Measurements from ENCODE around the gene MAMDC2. TPM values are rescaled to one million over a fixed set of nuclear protein-coding genes. Genes with fewer than 3 reads are reported as not detected.

MAMDC2 gene
- total RNA-seq, 1 experiment from 2014 or later, result 4.6 TPM

- Histone ChIP-seq H4K20me1 (ENCODE audit: control insufficient read depth, insufficient read depth, insufficient read length) (no peaks in the 10 kb centered on the region), H3T11ph (ENCODE audit: low read length) (no peak overlapping the region), H3K27ac (ENCODE audit: insufficient read length, low read depth, low read length) (no peak overlapping the region), H3K4me2 (ENCODE audit: insufficient read depth, insufficient read length, low read length) (no peak overlapping the region), H4K91ac (ENCODE audit: insufficient read length, low read depth, low read length) (no peak overlapping the region), H3K4ac (ENCODE audit: low read depth, low read length) (no peak overlapping the region), H4K5ac (ENCODE audit: insufficient read length, low read depth, low read length) (no peak overlapping the region), H2BK15ac (ENCODE audit: low read depth, low read length) (no peak overlapping the region), H3K14ac (ENCODE audit: insufficient read depth, low read length) (no peak overlapping the region), H3K9me3 (ENCODE audit: control insufficient read depth, low read depth, low read length) (no peaks in the 10 kb centered on the region), H2BK12ac (ENCODE audit: insufficient read length, low read depth, low read length) (no peak overlapping the region), H3K9ac (ENCODE audit: extremely low read depth, insufficient read length, low read length) (no peak overlapping the region), H2AFZ (ENCODE audit: low read length) (no peak overlapping the region), H3K79me2 (ENCODE audit: insufficient read depth, low read length) (no peaks in the 10 kb centered on the region), H2BK20ac (ENCODE audit: low read depth, low read length, poor library complexity, severe bottlenecking) (no peak overlapping the region), H3K79me1 (ENCODE audit: insufficient read depth, low read depth, low read length, poor library complexity, severe bottlenecking) (no peaks in the 10 kb centered on the region), H2BK120ac (ENCODE audit: low read depth, low read length, poor library complexity, severe bottlenecking) (no peak overlapping the region), H2AK5ac (ENCODE audit: insufficient read length, low read length) (peak overlapping the region; percentile 55), H3K23me2 (ENCODE audit: insufficient read length, low read depth, low read length, poor library complexity, severe bottlenecking) (no peaks in the 10 kb centered on the region), H3K23ac (ENCODE audit: insufficient read length, low read depth, low read length) (no peak overlapping the region), H2BK5ac (ENCODE audit: insufficient read length, low read length) (no peak overlapping the region), H3K18ac (ENCODE audit: insufficient read length, low read depth, low read length) (no peak overlapping the region), H3K56ac (ENCODE audit: insufficient read length, low read depth, low read length) (no peak overlapping the region), H3K27me3 (ENCODE audit: insufficient read depth, low read length) (no peaks in the 10 kb centered on the region), H4K8ac (replicated peaks; ENCODE audit: insufficient read length, low read depth, low read length) (no peak overlapping the region), H3K4me1 (ENCODE audit: insufficient read depth, low read length) (0 out of 2 replicates have a peak, but pooled peaks cover 2% of the 10 kb centered on the region)
- H3K4me1 Mint-ChIP-seq, result no peaks in the 10 kb centered on the region; a peak in 2 of 4 replicates
- WGBS (ENCODE audit: extremely low coverage, insufficient read length, low lambda C conversion rate), result no CpG with 5 or more reads among the region's 1 CpG
- no peaks in the 10 kb centered on the region; a peak in 1 of 5 replicates for H3K9me3 Mint-ChIP-seq
- no peaks in the 10 kb centered on the region for H3K27me3 Mint-ChIP-seq (ENCODE audit: low read depth)
- 0 out of 7 replicates have a peak overlapping the region, but pooled peaks of 1 of the 3 experiments have one; percentile 44 for H3K27ac Mint-ChIP-seq
- no peak overlapping the region for H3K4me3 Mint-ChIP-seq
- DNase-seq, result no peak
- H3K36me3 Mint-ChIP-seq (ENCODE audit: insufficient read depth in 1 of 3, low read depth in 3 of 3), result no peaks in the 10 kb centered on the region
- TF ChIP-seq CTCF (conservative IDR thresholded peaks at IDR 0.05), result no peak
These were observed 50.3 kb downstream of the MAMDC2 start for GRCh38 chr9:70093944-70094343.
